ENCODE results near the gene TIMM17A.

TIMM17A gene

GRCh38 chr1:201955009-201955728 is at the start of gene TIMM17A:
Gene TIMM17A (plus strand): TSS chr1:201955503. CDS start chr1:201955527, 24 bp downstream.
- peak within 1 kb of the TSS; percentile 100 for H3K4me3 ChIP-seq (ENCODE audit: low read depth, low read length)

GRCh38 chr1:201906336-201906735 is 49.0 kb upstream of the TIMM17A start:
- no peak overlapping the region for H3K4me3 ChIP-seq (ENCODE audit: low read depth, low read length)

- H3K4me3 ChIP-seq (ENCODE audit: low read depth, low read length): no peak overlapping the region
These were observed 47.7 kb upstream of the TIMM17A start for GRCh38 chr1:201907621-201908020.

- no peak overlapping the region for H3K4me3 ChIP-seq (ENCODE audit: low read depth, low read length)
These were observed 43.3 kb upstream of the TIMM17A start for GRCh38 chr1:201911826-201912571.

GRCh38 chr1:201912832-201913231 is 42.5 kb upstream of the TIMM17A start:
- H3K4me3 ChIP-seq (ENCODE audit: low read depth, low read length): no peak overlapping the region

- no peak overlapping the region for H3K4me3 ChIP-seq (ENCODE audit: low read depth, low read length)
These were observed 40.7 kb upstream of the TIMM17A start for GRCh38 chr1:201914456-201915235.

- H3K4me3 ChIP-seq (ENCODE audit: low read depth, low read length): no peak overlapping the region
These were observed 38.6 kb upstream of the TIMM17A start for GRCh38 chr1:201916649-201917249.

- no peak overlapping the region for H3K4me3 ChIP-seq (ENCODE audit: low read depth, low read length)
These were observed 37.8 kb upstream of the TIMM17A start for GRCh38 chr1:201917362-201918033.

- H3K4me3 ChIP-seq (ENCODE audit: low read depth, low read length): no peak overlapping the region
These were observed 37.0 kb upstream of the TIMM17A start for GRCh38 chr1:201918343-201918742.

- no peak overlapping the region for H3K4me3 ChIP-seq (ENCODE audit: low read depth, low read length)
These were observed 33.2 kb upstream of the TIMM17A start for GRCh38 chr1:201921952-201922558.

GRCh38 chr1:201925301-201925567 is 30.1 kb upstream of the TIMM17A start:
- no peak overlapping the region for H3K4me3 ChIP-seq (ENCODE audit: low read depth, low read length)

- no peak overlapping the region for H3K4me3 ChIP-seq (ENCODE audit: low read depth, low read length)
These were observed 29.2 kb upstream of the TIMM17A start for GRCh38 chr1:201925981-201926645.

GRCh38 chr1:201928266-201928665 is 27.0 kb upstream of the TIMM17A start:
- H3K4me3 ChIP-seq (ENCODE audit: low read depth, low read length): no peak overlapping the region

- no peak overlapping the region for H3K4me3 ChIP-seq (ENCODE audit: low read depth, low read length)
These were observed 25.2 kb upstream of the TIMM17A start for GRCh38 chr1:201930137-201930536.

- H3K4me3 ChIP-seq (ENCODE audit: low read depth, low read length): no peak overlapping the region
These were observed 24.5 kb upstream of the TIMM17A start for GRCh38 chr1:201930803-201931202.

- no peak overlapping the region for H3K4me3 ChIP-seq (ENCODE audit: low read depth, low read length)
These were observed 21.4 kb upstream of the TIMM17A start for GRCh38 chr1:201933840-201934430.

- H3K4me3 ChIP-seq (ENCODE audit: low read depth, low read length): no peak overlapping the region
These were observed 17.6 kb upstream of the TIMM17A start for GRCh38 chr1:201937624-201938213.

- no peak overlapping the region for H3K4me3 ChIP-seq (ENCODE audit: low read depth, low read length)
These were observed 16.8 kb upstream of the TIMM17A start for GRCh38 chr1:201938440-201939035.

GRCh38 chr1:201939148-201939547 is 16.2 kb upstream of the TIMM17A start:
- H3K4me3 ChIP-seq (ENCODE audit: low read depth, low read length): no peak overlapping the region
